ENCODE data around the gene TCEAL9.

GRCh38 chrX:103356858-103357257 lies 552 bp downstream of the TCEAL9 start:
- no peak for TF ChIP-seq CTCF (optimal IDR thresholded peaks at IDR 0.05 in 1 of 3, IDR thresholded peaks at IDR 0.05 in 1 of 3, conservative IDR thresholded peaks at IDR 0.05 in 1 of 3; ENCODE audit: extremely low read depth in 1 of 3, insufficient read depth in 2 of 3, low read length in 3 of 3)
- TF ChIP-seq EZH2 (IDR thresholded peaks at IDR 0.05; ENCODE audit: low read length), result no peak
